GM21367 (cell line): ENCODE measurements around the gene POLR3B.
"Not testable (repeated sequence)": the region's sequence is repeated elsewhere in the genome, so short reads cannot be mapped to it uniquely, and the experiment has no call there.

Experiments
- ATAC-seq: cut with Tn5 transposase; IDR thresholded peaks from one replicate; pipeline ENCODE4 v1.9.1; 2021; ENCODE audit not compliant: unreplicated experiment

The POLR3B gene

DNA sequence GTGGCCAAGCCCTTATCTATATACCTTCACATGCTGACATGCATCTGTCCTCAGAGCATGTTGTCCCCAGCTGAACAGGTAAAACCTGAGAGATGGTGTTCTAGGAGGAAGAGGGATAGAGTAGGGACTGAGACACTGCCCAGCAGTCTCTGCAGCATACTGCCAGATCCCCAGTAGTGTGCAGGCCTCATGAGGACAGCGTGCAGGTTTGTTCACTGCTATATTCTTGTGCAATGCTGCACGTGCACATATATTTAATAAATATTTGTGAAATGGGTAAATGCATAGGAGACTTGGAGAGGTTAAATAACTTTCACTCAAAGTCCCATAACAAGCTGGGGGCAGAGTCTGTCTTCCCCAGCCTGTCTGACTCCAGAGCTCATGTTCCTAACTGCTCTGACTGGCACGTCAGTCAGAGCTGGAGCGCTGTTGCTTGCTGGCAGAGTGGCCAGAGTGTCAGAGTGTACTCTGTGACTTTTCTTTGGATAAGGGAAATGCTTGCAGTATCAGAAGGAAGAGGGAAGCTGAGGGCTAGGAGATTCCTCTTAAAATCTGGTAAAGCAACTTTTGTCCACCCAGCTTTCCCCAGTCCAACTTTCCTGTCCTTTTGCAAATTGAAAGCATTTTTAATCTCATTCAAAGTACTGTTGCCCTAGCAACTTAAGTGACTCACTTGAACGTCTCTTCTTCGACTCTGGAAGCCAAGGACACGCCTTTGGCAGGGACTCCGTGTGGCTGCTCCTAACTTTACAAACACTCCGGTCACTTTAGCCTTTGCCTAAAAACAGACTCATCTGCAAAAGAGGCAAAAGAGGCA, 14.9 kb upstream of the POLR3B start:
- ATAC-seq: no peak

DNA sequence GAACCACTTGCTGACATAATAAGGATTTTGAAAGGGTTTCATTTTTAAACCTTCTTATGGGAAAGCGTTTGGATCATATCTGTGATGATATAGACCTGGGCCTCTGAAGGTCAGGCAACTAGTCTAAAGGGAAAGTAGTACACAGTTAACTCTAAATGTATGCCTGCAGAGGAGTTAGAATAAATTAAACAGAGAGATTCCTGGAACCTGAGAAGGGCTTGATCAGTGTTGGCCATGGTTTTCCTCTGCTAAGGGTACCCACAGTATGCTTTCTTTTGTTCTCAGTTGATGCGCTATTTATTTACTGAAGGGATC, 14.4 kb upstream of the POLR3B start:
- no peak for ATAC-seq

DNA sequence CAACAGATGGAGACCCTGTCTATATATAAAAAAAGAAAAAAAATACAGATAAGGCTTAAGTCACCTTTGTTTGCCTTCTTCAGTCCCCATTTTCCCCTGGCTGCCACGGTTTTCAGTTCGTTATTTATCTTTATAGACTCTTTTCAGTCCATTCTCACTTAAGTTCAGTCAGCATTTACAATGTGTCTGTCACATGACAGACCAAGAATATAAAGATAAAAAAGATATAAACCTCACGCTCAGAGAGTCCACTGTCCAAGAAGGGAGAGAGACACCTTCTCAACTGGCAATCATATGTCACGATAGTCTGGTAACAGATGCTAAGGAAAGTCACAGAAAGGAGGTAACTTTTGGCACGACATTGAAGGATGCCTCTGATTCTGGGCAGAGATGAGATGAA, 13.4 kb upstream of the POLR3B start:
- no peak for ATAC-seq

DNA sequence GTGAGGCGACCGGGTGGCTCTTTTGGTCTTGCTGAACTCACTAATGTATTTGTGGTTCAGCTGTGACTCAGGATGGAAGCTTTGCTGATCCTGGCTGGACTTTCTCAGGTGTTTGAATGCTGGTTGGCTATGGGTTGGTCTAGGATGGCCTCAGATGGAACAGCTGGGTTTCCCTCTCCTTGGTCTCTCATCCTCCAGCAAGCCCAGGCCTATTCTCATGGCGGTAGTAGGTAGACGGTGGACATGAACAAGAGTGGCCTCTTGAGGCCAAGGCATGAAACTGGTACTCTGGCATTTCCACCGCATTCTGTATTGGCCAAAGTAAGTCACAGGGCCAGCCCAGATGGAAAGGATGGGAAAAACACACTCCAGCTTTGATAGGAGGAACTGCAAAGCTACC, 11.8 kb upstream of the POLR3B start:
- no peak for ATAC-seq

DNA sequence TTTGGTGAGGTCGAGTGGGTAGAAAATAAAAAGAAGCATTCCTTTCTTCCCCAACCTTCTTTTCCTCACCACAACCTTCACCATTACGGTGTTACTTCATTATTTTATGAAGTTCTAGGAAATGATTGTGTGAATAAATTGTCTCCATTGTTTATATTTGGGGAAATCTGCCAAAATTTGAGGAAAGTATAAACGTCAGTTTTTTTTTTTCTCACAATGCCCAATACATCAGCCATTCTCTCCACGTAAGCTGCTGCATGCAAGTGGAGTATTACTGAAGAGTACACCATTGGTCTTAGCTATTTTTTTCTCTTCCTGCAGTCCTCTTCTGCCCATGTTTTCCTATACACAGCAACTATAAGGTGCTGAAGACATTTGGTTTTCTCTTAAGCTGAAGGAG, 9.1 kb upstream of the POLR3B start:
- no peak for ATAC-seq

DNA sequence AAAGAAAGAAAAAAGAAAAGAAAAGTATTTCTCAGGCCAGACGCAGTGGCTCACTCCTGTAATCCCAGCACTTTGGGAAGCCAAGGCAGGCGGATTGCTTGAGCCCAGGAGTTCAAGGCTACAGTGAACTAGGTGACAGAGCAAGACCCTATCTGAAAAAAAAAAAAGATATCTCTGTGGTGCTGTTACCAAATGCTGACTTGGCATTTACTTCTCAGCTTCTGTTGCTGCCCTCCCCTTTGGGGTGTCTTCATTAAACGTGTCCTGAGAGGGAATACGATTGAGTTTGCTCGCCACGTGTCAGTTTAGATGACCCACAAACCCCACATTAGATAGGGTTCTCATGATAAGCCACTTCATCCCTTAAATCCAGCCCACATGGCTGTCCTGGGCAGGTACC, 4.4 kb upstream of the POLR3B start:
- ATAC-seq: no peak

DNA sequence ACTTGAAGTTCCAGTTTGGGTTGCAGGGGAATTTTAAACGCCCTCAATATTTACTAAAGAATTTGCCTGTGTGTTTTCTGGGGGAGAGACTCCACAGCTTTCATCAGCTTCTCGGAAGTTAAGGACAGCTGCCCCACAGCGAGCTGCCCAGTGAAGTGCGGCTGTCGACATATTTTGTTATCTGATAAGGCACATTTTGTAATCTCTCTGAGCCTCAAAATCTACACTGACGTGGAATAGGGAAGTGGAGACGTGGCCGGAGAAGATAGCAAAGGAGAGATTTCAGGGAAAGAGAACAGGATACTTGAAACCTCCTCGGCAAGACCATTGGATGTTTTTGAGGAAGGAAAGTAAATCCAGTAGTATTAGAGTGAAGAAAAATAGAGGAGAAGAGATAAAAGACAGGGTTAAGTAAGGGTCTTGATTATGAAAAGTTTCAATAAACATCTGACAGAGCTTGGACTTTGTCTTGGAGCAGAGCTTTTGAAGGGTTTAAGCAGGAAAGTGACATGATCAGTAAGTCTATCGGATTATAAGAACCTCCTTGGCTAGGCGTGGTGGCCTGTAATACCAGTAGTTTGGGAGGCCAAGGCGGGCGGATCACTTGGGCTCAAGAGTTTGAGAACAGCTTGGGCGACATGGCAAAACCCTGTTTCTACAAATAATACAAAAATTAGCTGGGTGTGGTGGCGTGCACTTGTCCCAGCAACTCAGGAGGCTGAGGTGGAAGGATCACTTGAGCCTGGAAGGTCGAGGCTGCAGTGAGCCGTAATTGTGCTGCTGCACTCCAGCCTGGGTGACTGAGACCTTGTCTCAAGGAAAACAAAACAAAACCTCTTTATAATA, 1.1 kb downstream of the POLR3B start:
- ATAC-seq: peak; percentile 6

DNA sequence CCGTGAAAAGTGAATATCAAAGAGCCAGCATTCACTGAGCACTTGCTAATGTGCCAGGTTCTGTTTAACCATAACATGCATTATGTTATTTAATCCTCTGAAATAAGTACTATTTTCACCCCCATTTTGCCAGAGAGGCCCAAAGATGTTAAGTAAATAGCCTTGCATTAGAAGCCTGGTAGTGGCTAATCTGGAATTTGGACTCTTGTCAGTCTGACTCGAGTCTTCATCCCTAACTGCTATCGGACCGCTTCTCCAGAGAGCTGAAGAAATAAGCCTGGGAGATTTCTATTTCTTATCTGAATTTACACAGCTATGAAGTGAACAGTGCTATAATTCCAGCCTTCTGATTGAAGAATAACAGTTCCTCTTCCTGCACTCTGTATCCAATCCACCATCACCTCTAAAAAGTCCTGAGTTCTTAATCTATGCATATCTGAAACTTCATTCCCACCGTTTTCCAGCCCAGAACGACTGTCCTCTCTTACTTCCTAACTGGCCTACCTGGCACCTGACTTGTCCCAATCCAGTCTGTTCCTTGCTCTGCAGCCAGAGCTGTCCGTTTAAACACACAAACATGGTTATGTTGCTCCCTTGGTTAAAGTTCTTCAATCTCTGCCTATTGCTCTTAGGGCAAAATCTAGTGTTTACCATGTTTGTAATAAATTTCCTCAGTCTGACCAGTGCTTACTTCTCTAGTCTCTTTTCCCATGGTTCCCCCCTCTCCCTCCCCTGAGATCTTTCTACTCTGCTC, 2.3 kb downstream of the POLR3B start:
- no peak for ATAC-seq

DNA sequence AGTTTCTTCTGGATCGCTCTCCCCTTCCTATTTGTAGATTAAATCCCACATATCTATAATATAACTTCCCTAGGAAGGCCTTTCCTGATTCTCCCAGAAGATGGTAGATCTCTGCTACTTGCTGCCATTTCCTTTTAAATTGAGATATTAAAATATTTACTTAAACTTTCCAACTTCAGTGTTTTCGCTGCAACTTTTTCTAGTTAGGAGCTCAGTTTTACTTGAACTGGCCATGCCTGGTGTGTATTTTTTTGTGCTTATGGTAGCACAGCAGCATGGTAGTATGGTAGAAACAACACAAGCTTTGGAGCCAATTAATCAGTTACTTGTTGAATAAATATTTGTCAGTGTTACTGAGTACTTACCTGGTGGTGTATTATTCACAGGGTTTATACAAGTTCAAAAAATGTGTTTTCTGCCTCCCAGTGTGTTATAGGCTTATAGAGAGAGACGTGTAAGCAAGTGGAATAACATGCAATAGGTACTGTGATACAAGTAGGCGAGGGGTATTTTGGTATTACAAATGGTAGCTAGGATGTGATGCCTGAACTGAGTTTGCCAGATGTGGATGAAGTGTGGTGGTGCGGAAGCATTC, 2.9 kb downstream of the POLR3B start:
- ATAC-seq: no peak

DNA sequence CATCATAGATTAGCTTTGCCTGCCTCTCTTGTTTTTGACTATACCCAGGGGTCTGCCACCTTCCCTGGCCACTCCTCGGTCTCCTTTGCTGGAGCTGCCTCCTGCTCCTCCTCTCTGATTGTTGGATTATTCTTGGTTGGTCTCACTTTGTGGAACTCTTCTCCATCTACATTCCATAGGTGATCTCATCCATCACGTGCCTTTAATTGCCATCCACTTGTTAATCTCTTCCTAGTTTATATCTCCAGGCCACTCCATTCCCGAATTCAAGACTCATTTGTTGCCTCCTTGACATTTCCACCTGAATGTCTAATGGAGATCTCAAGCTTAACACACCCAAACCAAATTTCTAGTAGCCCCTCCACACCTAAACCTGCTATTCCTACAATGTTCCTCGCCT, 5.4 kb downstream of the POLR3B start:
- ATAC-seq: no peak

DNA sequence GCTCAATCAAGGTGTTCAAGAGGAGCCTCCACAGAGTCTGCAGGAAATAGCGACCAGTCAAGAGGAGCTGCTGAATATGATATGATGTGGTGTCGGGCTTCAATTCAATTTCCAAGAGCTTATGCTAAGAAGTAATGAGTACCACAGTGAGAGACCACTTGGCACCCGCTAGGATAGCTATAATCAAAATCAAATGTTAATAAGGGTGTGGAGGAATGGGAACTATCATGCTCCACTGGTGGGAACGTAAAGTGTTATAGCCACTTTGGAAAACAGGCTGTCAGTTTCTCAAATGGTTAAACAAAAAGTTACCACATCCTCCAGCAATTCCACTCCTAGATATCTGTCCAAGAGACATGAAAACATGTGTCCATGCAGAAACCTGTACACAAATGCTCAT, 6.7 kb downstream of the POLR3B start:
- no peak for ATAC-seq

DNA sequence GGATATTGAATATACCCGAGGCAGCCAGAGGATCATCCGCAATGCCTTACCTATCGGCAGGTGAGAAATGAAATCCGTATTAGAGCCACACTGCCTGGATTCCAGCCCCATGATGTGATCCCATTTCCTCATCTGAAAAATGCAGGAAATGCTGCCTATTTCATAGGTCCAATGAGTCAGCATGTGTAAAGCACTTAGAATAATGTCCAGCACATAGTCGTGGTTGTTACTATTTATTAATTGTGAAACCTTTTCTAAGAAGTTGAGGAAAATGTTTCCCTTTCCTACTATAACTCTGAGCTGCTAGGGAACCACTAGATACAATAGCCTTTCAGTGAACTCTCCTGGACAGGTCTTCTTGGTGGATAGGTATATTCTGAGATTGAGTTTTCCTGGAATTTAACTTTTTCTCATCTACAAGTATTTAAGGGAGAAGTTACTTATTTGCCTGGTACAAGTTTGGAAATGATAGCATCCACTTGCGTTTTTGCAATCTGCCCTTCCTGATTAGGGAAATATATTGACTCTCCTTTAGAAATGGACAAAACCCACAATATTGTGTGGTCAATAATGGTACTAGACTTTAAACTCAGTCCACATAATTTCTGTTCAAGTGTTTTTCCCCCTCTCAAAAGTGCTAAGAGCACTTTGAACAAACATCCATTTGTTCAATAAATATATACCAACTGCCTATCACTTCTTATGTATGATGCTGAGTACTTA, 12.2 kb downstream of the POLR3B start:
- no peak for ATAC-seq

DNA sequence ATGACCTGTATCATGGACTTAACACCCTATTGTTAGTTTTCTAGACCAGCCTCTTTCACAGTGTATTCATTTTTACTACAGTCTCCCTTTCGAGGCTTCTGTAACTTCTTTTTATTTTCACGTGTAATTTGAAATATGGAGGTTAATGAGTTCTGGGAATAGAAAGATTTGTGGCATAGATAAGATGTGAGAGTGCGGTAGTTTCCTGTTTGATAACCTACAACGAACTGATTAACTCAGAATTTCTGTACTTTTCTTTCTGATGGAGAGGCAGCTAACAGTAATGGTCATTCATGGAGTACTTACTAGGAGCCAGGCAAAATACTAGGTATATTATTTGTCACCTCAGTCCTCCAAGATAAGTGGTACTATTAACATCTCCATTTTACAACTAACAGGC, 21.2 kb downstream of the POLR3B start:
- no peak for ATAC-seq

DNA sequence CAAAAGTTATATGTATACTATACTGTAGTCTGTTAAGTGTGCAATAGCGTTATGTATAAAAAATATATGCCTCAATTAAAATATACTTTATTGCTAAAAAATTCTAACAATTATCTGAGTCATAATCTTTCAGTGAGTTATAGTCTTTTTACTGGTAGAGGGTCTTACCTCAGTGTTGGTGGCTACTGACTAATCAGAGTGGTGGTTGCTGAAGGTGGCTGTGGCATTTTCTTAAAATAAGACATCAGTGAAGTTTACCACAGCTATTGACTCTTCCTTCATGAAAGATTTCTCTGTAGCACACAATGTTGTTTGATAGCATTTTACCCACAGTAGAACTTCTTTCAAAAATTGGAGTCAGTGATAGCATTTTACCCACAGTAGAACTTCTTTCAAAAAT, 23.4 kb downstream of the POLR3B start:
- ATAC-seq: no peak

DNA sequence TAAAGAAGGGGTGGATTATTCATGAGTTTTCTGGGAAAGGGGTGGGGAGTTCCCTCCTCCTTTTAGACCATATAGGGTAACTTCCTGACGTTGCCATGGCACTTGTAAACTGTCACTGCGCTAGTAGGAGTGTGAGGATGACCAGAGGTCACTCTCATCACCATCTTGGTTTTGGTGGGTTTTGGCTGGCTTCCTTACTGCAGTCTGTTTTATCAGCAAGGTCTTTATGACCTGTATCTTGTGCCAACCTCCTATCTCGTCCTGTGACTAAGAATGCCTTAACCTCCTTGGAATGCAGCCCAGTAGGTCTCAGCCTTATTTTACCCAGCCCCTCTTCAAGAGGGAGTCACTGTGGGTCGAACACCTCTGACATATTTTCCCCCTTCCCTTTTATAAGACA, 24.3 kb downstream of the POLR3B start:
- not testable (repeated sequence) for ATAC-seq

DNA sequence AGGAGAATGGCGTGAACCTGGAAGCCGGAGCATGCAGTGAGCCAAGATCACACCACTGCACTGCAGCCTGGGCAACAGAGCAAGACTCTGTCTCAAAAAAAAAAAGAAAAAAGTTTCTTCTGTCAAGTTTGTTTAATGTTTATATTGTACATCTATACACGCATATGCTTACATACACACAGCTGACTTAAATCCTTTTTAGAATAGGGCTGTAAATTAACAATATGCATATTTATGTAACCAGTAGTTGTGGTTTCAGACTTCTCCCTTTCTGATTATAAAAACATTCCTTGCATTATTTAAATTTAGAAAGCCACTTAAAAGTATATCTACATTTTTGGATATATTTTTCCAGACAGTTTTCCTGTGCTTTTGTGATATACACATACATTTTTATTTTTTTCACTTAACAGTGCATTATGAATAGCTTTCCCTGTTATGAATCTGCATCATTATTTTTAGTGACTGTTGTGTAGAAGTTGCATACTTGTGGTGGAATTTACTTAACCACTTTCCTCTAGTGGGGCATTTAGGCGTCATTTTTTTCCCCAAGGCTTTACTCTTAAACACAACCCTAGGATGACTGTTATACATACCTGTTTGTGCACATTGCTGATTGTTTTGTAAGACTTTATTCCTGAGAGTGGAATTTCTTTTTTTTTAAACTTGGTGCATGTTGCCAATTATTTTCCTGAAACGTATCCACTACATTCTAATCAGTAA, 29.4 kb downstream of the POLR3B start:
- ATAC-seq: no peak

DNA sequence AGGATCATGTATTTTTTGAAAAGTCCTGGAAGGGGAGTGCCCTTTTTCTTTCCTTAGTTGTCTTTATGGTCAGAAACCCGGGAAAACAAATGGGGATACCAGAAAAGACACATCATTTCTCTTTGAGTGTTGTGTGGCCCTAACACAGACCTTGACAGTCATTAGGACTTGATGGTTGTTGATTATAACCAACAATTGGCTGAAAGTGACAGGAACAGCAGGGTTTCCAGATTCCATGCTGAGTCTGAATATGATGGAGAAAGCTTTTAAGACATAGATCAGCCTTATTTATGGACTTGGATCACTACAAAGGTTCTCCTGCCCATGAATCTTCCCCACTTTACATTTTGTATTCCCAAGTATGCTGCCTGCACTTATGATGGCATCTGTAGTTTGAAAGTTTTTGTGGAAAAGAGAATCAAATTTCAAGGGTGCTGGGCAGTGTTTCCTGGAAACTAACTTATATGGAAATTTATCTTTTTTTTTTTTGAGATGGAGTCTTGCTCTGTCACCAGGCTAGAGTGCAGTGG, 30.4 kb downstream of the POLR3B start:
- ATAC-seq: no peak

DNA sequence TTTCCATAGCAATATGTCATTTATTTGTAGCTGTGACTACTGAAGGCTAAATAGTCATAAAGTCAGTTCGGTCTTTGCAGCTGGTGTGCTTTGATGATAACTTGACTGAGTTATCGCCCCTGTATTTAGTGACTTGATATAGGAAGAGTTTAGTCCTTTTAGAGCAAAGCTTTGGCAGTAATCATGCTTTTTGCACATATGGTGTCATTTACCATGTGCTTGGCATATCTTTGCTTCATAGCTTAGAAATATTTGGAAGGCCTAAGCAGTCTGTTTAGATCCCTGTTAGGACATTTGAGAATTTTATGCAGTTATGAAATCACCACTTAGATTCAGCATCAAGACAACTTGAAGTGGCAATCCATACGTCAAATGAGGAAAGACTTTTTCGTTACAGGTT, 31.6 kb downstream of the POLR3B start:
- no peak for ATAC-seq

DNA sequence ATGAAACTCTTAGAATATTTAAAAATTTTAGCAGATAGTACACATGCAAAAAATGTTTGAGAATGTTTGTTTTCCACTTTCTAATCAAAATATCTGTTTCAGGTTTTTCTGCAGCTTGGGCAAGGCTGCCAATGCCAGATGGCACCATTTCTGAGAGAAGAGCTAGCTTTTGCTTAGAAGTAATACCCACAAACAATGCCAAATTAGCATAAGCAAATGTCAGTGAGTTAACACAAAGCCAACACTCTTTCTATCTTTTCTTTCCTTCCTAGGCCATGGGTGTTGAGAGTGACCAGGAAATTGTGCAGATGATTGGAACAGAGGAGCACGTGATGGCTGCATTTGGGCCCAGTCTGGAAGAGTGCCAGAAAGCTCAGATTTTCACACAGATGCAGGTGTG, 35.2 kb downstream of the POLR3B start:
- ATAC-seq: no peak

DNA sequence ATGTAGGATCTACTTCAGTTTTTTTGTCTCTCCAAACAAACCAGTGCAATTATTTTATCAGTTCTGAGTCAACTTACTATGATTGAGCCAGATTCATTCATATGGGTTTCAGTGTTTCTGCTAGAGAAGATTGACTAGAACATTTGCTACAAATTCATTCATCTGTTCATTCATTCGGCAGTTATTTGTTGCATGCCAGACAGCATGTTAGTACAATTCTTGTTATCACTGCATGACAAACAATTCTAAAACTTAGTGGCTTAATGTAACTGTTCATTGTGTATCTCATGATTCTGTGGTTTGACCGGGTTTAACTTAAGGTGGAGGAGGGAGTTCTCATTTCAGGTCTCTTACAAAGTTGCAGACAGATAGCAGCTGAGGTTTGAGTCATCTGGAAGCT, 52.3 kb downstream of the POLR3B start:
- no peak for ATAC-seq
